Measurements from ENCODE around the gene CELSR1. TPM values are rescaled to one million over a fixed set of nuclear protein-coding genes. Genes with fewer than 3 reads are reported as not detected.

Gene CELSR1
- total and polyA plus RNA-seq, 2 donors (not counting 1 experiment from before 2014, with no cell fraction given), result 0.07 to 1.8 TPM

DNA sequence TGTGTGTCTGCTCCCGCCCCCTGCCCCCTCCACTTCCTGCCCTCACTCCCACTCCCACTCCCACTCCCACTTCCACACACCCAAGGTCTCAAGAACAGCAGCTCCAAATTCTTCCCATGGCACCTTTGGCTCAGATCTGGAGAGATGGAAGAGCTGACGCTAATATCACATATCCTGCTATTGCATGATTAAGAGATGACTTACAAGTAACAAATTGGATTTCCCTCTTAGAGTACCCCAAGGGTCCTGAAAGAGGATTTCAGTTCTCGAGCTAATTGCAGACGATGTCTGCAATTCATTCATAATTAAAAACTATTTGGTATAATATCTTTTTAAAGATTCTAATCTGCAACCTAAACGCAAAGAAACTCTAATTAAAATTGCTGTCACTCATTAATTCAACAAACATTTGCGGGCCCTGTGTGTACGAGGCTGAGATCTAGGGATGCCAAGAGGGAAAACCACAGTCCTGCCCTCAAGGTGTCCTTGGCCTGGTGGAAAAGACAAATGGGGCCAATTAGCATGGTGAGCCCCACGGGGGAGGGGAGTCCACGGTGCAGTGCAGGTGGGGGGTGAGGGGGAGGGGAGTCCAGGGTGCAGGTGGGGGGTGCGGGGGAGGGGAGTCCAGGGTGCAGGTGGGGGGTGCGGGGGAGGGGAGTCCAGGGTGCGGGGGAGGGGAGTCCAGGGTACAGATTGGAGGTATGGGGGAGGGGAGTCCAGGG is 50.3 kb downstream of the CELSR1 start:
- no peaks in the 10 kb centered on the region for H3K9me3 ChIP-seq (ENCODE audit: control insufficient read depth, insufficient read depth, low read depth, low read length)
- no peak for DNase-seq (ENCODE audit: low read depth in 2 of 2)
- TF ChIP-seq, protein P1, sequence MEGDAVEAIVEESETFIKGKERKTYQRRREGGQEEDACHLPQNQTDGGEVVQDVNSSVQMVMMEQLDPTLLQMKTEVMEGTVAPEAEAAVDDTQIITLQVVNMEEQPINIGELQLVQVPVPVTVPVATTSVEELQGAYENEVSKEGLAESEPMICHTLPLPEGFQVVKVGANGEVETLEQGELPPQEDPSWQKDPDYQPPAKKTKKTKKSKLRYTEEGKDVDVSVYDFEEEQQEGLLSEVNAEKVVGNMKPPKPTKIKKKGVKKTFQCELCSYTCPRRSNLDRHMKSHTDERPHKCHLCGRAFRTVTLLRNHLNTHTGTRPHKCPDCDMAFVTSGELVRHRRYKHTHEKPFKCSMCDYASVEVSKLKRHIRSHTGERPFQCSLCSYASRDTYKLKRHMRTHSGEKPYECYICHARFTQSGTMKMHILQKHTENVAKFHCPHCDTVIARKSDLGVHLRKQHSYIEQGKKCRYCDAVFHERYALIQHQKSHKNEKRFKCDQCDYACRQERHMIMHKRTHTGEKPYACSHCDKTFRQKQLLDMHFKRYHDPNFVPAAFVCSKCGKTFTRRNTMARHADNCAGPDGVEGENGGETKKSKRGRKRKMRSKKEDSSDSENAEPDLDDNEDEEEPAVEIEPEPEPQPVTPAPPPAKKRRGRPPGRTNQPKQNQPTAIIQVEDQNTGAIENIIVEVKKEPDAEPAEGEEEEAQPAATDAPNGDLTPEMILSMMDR (conservative IDR thresholded peaks at IDR 0.05 in 1 of 2, IDR thresholded peaks at IDR 0.05 in 1 of 2; ENCODE audit: low read depth in 1 of 2, low read length in 2 of 2), result no peak
- H3K36me3 ChIP-seq (ENCODE audit: control insufficient read depth, insufficient read depth, low read length), result no peaks in the 10 kb centered on the region
- H3K27me3 ChIP-seq (ENCODE audit: control insufficient read depth, insufficient read depth, low read length), result no peaks in the 10 kb centered on the region
- H3K4me3 ChIP-seq (replicated peaks in 1 of 4; ENCODE audit: control extremely low read depth in 1 of 4, insufficient read depth in 1 of 4, low read depth in 3 of 4, low read length in 4 of 4), result no peak overlapping the region
- H3K27ac ChIP-seq (ENCODE audit: insufficient read depth, low read length), result no peak overlapping the region
- H3K4me1 ChIP-seq (ENCODE audit: control insufficient read depth, extremely low read depth, insufficient read depth, low read length), result no peaks in the 10 kb centered on the region
- no peak overlapping the region for H3K9ac ChIP-seq (ENCODE audit: insufficient read depth, low read length)
- no peak overlapping the region for H2AFZ ChIP-seq (ENCODE audit: low read length)
- no peaks in the 10 kb centered on the region for H3K79me2 ChIP-seq (ENCODE audit: control insufficient read depth, insufficient read depth, low read length)
- no peak overlapping the region for H3K4me2 ChIP-seq (ENCODE audit: extremely low read depth, insufficient read depth, low read length)
- H4K20me1 ChIP-seq (ENCODE audit: control insufficient read depth, extremely low read depth, insufficient read depth, low read length), result no peaks in the 10 kb centered on the region

DNA sequence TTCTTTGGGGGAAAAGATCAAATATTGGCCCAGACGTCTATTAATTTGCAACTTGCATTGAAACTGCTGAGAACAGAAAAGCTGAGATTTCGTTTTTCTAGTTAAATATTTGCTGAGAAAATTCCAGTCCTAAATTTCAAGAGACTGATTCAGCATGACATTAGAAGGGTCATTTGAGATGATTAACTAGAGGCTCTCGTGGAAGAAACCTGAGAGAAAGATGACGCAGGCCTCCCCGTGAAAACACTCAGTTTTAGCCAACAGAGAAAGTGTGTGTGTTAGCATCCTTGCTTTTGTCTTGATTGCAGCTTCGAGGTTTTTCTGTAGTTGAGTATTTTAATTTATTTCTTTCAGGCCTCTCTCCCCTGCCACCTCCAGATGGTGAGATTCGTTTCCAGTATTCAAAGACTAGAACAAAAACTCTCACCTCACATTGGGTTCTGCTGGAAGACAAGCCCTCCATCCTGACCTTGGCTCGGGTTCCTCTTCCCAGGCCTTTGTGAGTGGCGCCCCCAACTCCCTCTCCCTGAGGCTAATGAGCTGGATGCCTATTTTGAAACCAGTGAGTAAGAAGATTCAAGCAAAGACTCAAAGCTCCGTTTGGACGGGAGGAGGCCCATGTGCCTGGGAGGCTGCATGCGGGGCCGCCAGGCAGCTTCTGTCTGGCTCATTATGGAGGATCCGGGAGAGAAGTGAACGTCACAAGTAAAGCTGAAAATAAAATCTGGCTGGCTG is 52.4 kb downstream of the CELSR1 start:
- no peak for TF ChIP-seq EZH2 (IDR thresholded peaks at IDR 0.05; ENCODE audit: low read length, missing control alignments)
- Histone ChIP-seq H3K4me3 (replicated peaks in 1 of 4; ENCODE audit: control extremely low read depth in 1 of 4, insufficient read depth in 1 of 4, low read depth in 3 of 4, low read length in 4 of 4) (no peak overlapping the region), H3K27me3 (ENCODE audit: control insufficient read depth, insufficient read depth, low read length) (peaks cover under 1% of the 10 kb centered on the region), H3K4me2 (ENCODE audit: extremely low read depth, insufficient read depth, low read length) (no peak overlapping the region), H4K20me1 (ENCODE audit: control insufficient read depth, extremely low read depth, insufficient read depth, low read length) (no peaks in the 10 kb centered on the region), H3K36me3 (ENCODE audit: control insufficient read depth, insufficient read depth, low read length) (no peaks in the 10 kb centered on the region), H3K27ac (ENCODE audit: insufficient read depth, low read length) (no peak overlapping the region), H3K9ac (ENCODE audit: insufficient read depth, low read length) (no peak overlapping the region), H3K79me2 (ENCODE audit: control insufficient read depth, insufficient read depth, low read length) (no peaks in the 10 kb centered on the region), H3K4me1 (ENCODE audit: control insufficient read depth, extremely low read depth, insufficient read depth, low read length) (no peaks in the 10 kb centered on the region), H2AFZ (ENCODE audit: low read length) (no peak overlapping the region), H3K9me3 (ENCODE audit: control insufficient read depth, insufficient read depth, low read depth, low read length) (no peaks in the 10 kb centered on the region)
- DNase-seq (ENCODE audit: low read depth in 2 of 2), result peak in 1 of 2 donors; percentile 87

DNA sequence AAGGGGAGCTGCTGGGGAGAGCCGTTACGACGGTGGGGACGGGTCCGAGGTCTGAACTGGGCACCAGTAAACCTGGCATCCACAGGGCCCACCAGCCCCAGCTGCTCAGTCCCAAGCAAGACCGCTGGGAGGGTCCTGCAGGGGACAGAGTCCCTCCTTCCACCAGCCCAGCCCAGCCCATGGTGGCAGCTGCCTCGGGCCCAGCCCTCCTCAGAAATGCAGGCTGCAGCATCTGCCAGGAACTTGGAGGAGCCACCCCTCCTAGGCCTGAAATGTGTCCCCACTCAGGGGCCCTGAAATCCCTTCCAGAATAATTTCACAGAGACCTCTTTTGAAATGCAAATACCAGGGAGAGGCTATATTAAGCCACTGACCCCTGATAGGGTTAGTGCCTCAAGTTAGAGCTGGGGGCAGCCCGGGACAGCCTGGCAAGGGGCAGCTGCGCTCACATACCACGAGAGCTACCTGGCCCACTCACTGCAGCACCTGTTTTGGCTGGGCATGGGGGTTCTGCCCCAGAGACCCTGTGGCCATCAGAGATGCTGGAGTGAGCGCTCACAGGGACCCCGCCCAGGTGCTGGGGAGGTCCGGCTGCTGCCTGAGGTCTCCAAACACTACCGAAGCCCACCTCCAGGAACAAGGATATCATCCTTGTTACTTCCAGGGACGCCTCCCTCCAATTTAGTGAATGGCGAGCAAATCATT is 53.1 kb downstream of the CELSR1 start:
- Histone ChIP-seq H3K9ac (ENCODE audit: insufficient read depth, low read length) (no peak overlapping the region), H3K79me2 (ENCODE audit: control insufficient read depth, insufficient read depth, low read length) (no peaks in the 10 kb centered on the region), H3K4me1 (ENCODE audit: control insufficient read depth, extremely low read depth, insufficient read depth, low read length) (no peaks in the 10 kb centered on the region), H4K20me1 (ENCODE audit: control insufficient read depth, extremely low read depth, insufficient read depth, low read length) (no peaks in the 10 kb centered on the region), H2AFZ (ENCODE audit: low read length) (no peak overlapping the region), H3K36me3 (ENCODE audit: control insufficient read depth, insufficient read depth, low read length) (no peaks in the 10 kb centered on the region), H3K4me2 (ENCODE audit: extremely low read depth, insufficient read depth, low read length) (no peak overlapping the region), H3K4me3 (replicated peaks in 1 of 4; ENCODE audit: control extremely low read depth in 1 of 4, insufficient read depth in 1 of 4, low read depth in 3 of 4, low read length in 4 of 4) (no peak overlapping the region), H3K27me3 (ENCODE audit: control insufficient read depth, insufficient read depth, low read length) (peaks cover 5% of the 10 kb centered on the region), H3K27ac (ENCODE audit: insufficient read depth, low read length) (no peak overlapping the region), H3K9me3 (ENCODE audit: control insufficient read depth, insufficient read depth, low read depth, low read length) (no peaks in the 10 kb centered on the region)
- DNase-seq (ENCODE audit: low read depth in 2 of 2), result no peak
- TF ChIP-seq, protein P1 (conservative IDR thresholded peaks at IDR 0.05 in 1 of 2, IDR thresholded peaks at IDR 0.05 in 1 of 2; ENCODE audit: low read depth in 1 of 2, low read length in 2 of 2), result no peak
- no peak for TF ChIP-seq EZH2 (IDR thresholded peaks at IDR 0.05; ENCODE audit: low read length, missing control alignments)
